Esophagus (tissue), 2 donors: ENCODE data around the gene EPS15. TPM values are rescaled to one million over a fixed set of nuclear protein-coding genes. Genes with fewer than 3 reads are reported as not detected.
"Not testable (repeated sequence)": the region's sequence is repeated elsewhere in the genome, so short reads cannot be mapped to it uniquely, and the experiment has no call there.

Experiments
- H3K27ac ChIP-seq, 2 donors: one replicate each; pipeline ENCODE4 v1.5.1; 2013; ENCODE audit warnings: low read depth in 2 of 2, mild to moderate bottlenecking in 2 of 2, inconsistent platforms in 1 of 2, low read length in 1 of 2, moderate library complexity in 1 of 2
- H3K27me3 ChIP-seq, 2 donors: one replicate each; pipeline ENCODE4 v1.6.1; 2013; ENCODE audit warnings: low read length in 2 of 2, control low read depth in 1 of 2, mild to moderate bottlenecking in 1 of 2; ENCODE audit not compliant: insufficient read depth in 2 of 2, control insufficient read depth in 1 of 2
- H3K36me3 ChIP-seq, 2 donors: one replicate each; pipeline ENCODE4 v1.6.1; 2013; ENCODE audit warnings: low read length in 1 of 2; ENCODE audit not compliant: control insufficient read depth in 2 of 2, insufficient read depth in 2 of 2
- H3K4me1 ChIP-seq, 2 donors: one replicate each; pipeline ENCODE4 v1.6.1; 2013; ENCODE audit warnings: low read length in 1 of 2; ENCODE audit not compliant: control insufficient read depth in 2 of 2, insufficient read depth in 2 of 2
- H3K4me3 ChIP-seq, 2 donors: one replicate each; pipeline ENCODE4 v1.5.1; 2013; ENCODE audit warnings: low read length in 2 of 2, mild to moderate bottlenecking in 2 of 2, low read depth in 1 of 2, moderate library complexity in 1 of 2
- H3K9me3 ChIP-seq, 2 donors: one replicate each; pipeline ENCODE4 v1.6.1; 2013; ENCODE audit warnings: mild to moderate bottlenecking in 2 of 2, low read depth in 1 of 2, low read length in 1 of 2, moderate library complexity in 1 of 2; ENCODE audit not compliant: control insufficient read depth in 2 of 2, insufficient read depth in 1 of 2
- WGBS, 2 donors: extraction: QIAGEN DNeasy Blood & Tissue Kit; methylation state at CpG; one replicate each; pipeline ENCODE4 v1.1.7; 2013; 5-methylcytosine and 5-hydroxymethylcytosine counted together
- polyA plus RNA-seq, 2 donors: library from polyadenylated mRNA; stranded (reverse); fragments of 200-250 nt; gene quantifications; one replicate each; pipeline ENCODE4 v1.2.3, GENCODE V29; 2013
- donor health status: healthy with polysubstance abuse.
- donor health status: Bipolar disorder and iron deficiency.

Gene EPS15
- polyA plus RNA-seq, 2 donors, result 10.8 to 14.4 TPM

GRCh38 chr1:51549016-51549619 lies 30.1 kb upstream of the EPS15 start:
- H3K4me3 ChIP-seq, result no peak overlapping the region
- H3K9me3 ChIP-seq, result no peaks in the 10 kb centered on the region
- no peaks in the 10 kb centered on the region for H3K27me3 ChIP-seq
- 72% methylated on average over 3 of the region's 3 CpGs for WGBS, 2 donors
- no peaks in the 10 kb centered on the region for H3K4me1 ChIP-seq
- no peaks in the 10 kb centered on the region for H3K36me3 ChIP-seq
- no peak overlapping the region for H3K27ac ChIP-seq

GRCh38 chr1:51543858-51544257 lies 24.8 kb upstream of the EPS15 start:
- no peaks in the 10 kb centered on the region for H3K36me3 ChIP-seq
- H3K9me3 ChIP-seq, result no peaks in the 10 kb centered on the region
- WGBS, 2 donors, result 85% methylated on average over 2 of the region's 2 CpGs
- no peak overlapping the region for H3K4me3 ChIP-seq
- H3K27ac ChIP-seq, result no peak overlapping the region
- no peaks in the 10 kb centered on the region for H3K4me1 ChIP-seq
- no peaks in the 10 kb centered on the region for H3K27me3 ChIP-seq

GRCh38 chr1:51542158-51542953 lies 23.3 kb upstream of the EPS15 start:
- no peak overlapping the region for H3K27ac ChIP-seq
- WGBS, 2 donors, result 80 to 86% methylated on average over 4 of the region's 4 CpGs
- no peaks in the 10 kb centered on the region for H3K4me1 ChIP-seq
- H3K36me3 ChIP-seq, result no peaks in the 10 kb centered on the region
- no peak overlapping the region for H3K4me3 ChIP-seq
- H3K9me3 ChIP-seq, result no peaks in the 10 kb centered on the region
- no peaks in the 10 kb centered on the region for H3K27me3 ChIP-seq

GRCh38 chr1:51541313-51542050 lies 22.4 kb upstream of the EPS15 start:
- no peaks in the 10 kb centered on the region for H3K4me1 ChIP-seq
- H3K36me3 ChIP-seq, result no peaks in the 10 kb centered on the region
- H3K4me3 ChIP-seq, result no peak overlapping the region
- H3K9me3 ChIP-seq, result no peaks in the 10 kb centered on the region
- no peak overlapping the region for H3K27ac ChIP-seq
- WGBS, 2 donors, result 55 to 86% methylated on average over 2 of the region's 2 CpGs
- H3K27me3 ChIP-seq, result no peaks in the 10 kb centered on the region

- H3K27ac ChIP-seq, result no peak overlapping the region
- no peak overlapping the region for H3K4me3 ChIP-seq
- no peaks in the 10 kb centered on the region for H3K27me3 ChIP-seq
- WGBS, 2 donors, result 97 to 98% methylated on average over 1 of the region's 1 CpG
- H3K9me3 ChIP-seq, result no peaks in the 10 kb centered on the region
- H3K4me1 ChIP-seq, result no peaks in the 10 kb centered on the region
- no peaks in the 10 kb centered on the region for H3K36me3 ChIP-seq
These were observed 18.5 kb upstream of the EPS15 start for GRCh38 chr1:51537568-51537967.

- 17% methylated on average over 3 of the region's 3 CpGs for WGBS, 2 donors
- Histone ChIP-seq H3K27me3 (no peaks in the 10 kb centered on the region), H3K27ac (no peak overlapping the region), H3K4me1 (no peaks in the 10 kb centered on the region), H3K36me3 (no peaks in the 10 kb centered on the region), H3K9me3 (no peaks in the 10 kb centered on the region), H3K4me3 (no peak overlapping the region)
These were observed 16.0 kb upstream of the EPS15 start for GRCh38 chr1:51535006-51535592.

- no peaks in the 10 kb centered on the region for H3K27me3 ChIP-seq
- no peak overlapping the region for H3K27ac ChIP-seq
- H3K36me3 ChIP-seq, result no peaks in the 10 kb centered on the region
- no peaks in the 10 kb centered on the region for H3K9me3 ChIP-seq
- 61 to 73% methylated on average over 3 of the region's 3 CpGs for WGBS, 2 donors
- no peak overlapping the region for H3K4me3 ChIP-seq
- H3K4me1 ChIP-seq, result no peaks in the 10 kb centered on the region
These were observed 15.4 kb upstream of the EPS15 start for GRCh38 chr1:51534447-51534846.

- Histone ChIP-seq H3K36me3 (no peaks in the 10 kb centered on the region), H3K27me3 (no peaks in the 10 kb centered on the region), H3K4me3 (no peak overlapping the region), H3K9me3 (no peaks in the 10 kb centered on the region), H3K4me1 (no peaks in the 10 kb centered on the region), H3K27ac (no peak overlapping the region)
- 91 to 95% methylated on average over 1 of the region's 1 CpG for WGBS, 2 donors
These were observed 13.8 kb upstream of the EPS15 start for GRCh38 chr1:51532853-51533252.

GRCh38 chr1:51530447-51530846 lies 11.4 kb upstream of the EPS15 start:
- 96 to 97% methylated on average over 4 of the region's 4 CpGs for WGBS, 2 donors
- not testable (repeated sequence) for H3K9me3 ChIP-seq, H3K27ac ChIP-seq, H3K27me3 ChIP-seq, H3K4me1 ChIP-seq, H3K36me3 ChIP-seq, H3K4me3 ChIP-seq
